GM21367 (cell line): Measurements from ENCODE around the gene TCTN3.
"Not testable (repeated sequence)": the region's sequence is repeated elsewhere in the genome, so short reads cannot be mapped to it uniquely, and the experiment has no call there.

Source experiments
- ATAC-seq: cut with Tn5 transposase; IDR thresholded peaks from one replicate; pipeline ENCODE4 v1.9.1; 2021; ENCODE audit not compliant: unreplicated experiment

Gene TCTN3

DNA sequence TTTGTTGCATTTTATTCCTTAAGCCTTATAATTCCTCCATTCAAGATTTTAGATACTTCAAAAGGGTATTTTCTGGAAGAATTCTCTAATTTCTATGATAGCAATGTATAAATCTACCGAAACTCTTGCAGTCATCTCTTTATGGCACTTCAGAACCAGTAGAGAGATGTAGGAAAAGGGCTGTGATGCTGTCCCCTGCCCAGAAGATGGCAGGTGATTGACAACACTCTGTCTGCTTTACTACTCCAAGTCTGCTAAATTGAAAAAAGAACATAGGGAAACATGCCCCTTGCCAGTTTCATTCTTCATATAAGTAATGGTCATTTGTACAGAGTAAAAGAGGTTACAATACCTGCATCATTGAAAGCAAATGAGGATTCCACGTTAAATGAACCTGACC lies 5.1 kb downstream of the TCTN3 start:
- no peak for ATAC-seq

DNA sequence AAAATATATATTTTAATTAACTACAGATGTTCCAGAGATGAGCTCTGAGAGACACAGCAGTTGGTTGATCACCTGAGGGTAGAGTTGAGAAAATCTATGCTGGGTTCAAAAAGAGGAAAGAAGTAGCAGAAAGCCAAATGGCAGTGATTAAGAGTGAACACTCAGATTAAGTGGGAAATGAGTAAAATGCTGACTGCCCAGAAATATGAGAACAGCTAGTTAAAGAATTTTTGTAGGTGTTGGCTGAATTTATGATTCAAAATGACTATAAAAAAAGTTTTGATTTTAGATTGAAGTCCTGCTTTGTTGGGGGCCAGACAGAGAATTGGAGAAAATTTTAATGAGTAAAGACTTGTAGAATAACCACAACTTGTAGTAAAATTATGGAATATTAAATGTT lies 9.8 kb downstream of the TCTN3 start:
- no peak for ATAC-seq

DNA sequence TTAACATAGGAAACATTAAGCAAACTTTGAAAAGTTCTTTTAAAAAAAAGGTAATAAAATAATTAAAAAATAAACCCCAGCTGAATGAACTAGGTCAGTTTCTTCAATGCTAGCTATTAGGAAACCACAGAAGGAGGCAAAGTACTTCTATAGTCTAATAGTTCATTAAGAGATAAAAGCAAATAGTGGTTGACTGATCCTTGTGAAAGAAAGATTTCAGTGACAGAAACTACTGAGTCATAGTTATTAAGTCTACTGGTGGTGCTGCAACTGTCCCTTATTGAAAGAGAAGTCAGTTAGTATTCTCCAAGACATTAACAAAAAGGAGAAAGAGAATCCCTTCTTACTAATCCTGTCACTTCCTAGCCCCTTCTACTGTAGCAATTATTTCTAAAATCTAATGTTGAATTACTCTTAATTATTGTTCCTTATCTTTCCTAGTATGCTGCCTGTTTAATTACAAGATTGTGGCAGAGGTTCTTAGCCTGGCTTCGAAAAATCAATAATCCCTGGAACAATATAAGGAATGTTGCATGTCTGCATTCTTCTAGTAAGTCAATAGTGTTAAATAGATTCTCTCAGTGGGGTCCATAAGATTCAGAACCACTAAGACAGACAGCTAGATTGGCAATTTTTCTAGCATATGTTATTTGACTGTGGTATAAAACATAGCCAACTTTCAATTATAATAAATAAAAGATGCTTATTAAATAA lies 18.2 kb downstream of the TCTN3 start:
- ATAC-seq: no peak

DNA sequence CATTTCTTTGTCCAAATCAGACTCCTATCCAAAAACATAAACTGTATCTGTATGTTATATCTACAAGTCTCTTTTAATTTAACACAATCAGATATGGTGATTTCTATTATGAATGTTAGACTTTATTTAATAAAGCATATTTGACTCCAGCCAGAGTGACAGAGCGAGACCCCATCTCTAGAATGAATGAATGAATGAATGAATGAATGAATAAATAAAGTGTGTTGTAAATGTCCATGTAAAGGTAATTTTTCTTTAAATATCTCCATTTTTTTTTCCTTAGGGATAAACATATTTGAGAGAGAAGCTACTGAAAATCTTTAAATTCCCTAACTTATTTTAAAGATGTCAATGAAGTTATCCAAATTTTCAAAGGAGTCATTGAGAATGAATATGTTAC lies 19.1 kb downstream of the TCTN3 start:
- no peak for ATAC-seq

DNA sequence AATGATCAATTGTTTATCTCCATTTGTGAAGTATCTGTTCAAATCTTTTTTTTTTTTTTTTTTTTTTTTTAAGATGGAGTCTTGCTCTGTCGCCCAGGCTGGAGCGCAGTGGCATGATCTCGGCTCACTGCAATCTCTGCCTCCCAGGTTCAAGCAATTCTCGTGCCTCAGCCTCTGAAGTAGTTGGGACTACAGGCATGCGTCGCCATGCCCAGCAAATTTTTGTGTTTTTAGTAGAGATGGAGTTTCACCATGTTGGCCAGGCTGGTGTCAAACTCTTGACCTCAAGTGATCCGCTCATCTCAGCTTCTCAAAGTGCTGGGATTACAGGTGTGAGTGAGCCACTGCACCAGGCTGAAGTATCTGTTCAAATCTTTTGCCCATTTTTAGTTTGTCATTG lies 21.1 kb downstream of the TCTN3 start:
- not testable (repeated sequence) for ATAC-seq

DNA sequence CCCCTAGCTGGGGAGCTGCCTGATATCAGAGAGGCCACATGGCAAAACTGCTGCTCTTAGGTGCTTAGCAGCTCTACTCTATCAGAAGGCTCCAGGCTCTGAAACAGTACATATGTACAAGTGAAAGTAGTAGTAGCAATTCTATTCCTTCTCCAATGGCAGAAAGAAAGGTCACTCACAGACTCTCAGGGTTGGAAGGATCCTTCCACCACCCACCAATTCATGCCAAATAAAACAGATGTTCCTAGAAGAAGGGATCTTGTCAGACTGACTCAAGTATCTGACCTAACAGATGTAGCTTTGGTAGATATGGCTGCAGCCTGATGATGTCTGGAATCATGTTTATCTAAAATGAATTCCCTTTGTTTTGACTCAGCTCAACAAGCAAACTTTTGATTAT lies 29.2 kb downstream of the TCTN3 start:
- no peak for ATAC-seq

DNA sequence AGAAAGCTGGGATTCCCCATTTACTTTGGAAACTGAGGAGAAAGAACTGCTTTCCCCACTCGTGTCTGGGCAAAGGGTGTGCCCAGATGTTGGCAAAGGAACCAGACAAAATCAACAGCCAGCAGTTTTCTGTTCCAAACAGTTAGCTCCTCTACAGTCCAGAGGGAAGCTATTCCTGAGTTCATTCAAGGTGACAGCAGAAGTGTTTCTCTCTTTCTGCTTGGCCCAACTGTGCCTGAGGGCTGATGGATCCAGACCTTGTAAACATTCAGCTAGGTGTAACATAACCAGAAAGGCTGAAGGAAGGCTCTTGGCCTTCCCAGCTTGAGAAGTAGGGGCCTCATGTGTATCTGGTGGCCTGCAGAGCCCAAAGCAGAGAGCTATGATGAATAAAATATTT lies 30.2 kb downstream of the TCTN3 start:
- ATAC-seq: no peak

DNA sequence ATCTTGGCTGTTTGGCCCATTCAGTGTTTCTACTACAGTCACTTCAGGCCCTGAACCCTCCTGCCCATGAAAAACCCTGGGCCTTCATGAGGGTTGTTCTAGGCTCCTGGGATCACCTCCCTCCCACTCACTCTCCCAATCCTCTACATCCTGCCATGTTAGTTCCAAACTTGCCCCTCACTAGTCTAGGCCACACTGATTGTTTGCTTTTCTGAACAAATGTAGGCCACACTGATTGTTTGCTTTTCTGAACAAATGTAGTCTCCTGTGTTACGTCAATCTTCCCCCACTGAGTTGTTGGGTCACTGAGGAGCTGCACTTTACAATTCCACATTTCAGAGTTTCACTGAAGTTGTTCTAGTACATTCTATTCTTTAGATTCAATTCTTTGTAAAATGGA lies 31.9 kb downstream of the TCTN3 start:
- no peak for ATAC-seq

DNA sequence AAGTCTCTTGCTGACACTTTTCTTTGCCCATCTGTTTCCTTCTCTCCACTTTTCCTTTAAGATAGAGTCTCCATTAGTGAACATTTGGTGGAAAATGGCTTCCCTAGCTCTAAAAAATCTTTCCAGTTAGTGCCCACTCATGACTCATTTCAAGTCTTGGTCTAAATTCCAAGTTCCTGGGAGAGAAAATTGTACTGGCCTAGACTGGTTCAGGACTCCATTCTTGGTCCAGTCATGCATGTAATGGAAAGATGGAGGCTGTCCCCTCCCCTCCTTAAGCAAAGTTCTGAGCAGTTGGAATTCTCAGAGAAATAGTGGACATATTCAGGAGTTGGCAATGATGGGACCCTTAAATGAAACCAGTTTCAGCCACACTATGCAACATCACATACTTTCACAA lies 33.4 kb downstream of the TCTN3 start:
- no peak for ATAC-seq

DNA sequence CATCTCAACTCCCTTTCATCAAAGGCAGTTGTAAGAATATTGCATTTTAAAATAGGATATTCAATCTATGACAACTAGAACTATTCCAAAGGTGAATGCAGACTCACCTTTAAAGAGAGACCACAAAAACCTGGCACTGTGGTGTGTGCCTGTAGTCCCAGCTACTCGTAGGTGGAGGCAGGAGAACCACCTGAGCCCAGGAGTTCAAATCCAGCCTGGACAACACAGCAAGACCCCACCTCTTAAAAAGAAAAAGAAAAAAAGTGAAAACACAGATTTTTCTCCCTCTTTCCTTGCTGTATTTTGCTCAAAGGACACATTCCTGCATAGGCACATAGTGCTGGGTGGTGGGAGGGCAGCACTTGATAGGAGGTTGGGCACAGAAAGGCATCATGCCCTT lies 36.5 kb downstream of the TCTN3 start:
- ATAC-seq: no peak

DNA sequence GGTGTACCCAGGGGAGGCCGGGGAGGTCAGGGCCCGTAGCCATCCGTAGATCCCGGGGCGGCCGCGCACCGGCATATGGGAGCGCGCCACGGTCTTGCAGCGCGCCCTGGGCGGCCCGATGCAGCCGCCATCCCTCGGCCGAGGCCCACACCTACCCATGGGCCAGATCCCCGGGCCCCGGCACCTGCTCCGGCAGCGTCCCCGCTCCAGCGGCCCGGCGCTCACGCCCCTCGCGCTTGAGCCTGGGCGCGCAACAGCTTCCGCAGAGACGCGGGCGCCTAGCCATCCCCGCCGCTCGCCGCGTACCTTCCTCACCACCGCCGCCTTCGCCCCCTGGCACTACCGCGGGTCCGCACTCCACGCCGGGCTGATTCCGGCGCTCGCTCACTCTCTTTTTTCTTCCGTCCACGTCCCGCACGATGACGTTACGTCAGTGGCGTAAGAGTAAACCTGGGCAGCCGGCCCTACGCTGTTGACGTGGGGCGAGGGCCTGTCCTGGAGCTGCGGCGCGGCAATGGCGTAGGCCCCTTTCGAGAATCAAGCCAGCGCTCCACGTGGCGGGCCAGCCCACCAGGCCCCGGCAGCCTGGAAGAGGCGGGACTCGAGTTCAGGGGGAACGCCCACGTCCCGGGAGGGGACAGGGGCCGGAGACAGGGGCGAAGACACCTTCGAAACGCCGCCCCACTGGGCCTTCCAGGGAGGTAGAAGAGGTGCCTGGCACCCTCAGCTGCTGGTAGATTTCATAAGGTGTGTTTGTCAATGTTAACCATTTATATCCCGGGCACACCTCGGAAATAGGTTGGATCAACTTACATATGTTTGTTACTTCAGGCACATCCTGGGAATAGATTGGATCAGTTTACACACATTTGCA lies 37.2 kb downstream of the TCTN3 start, which contains the start of gene ALDH18A1:
TSS of gene ALDH18A1 (minus strand) at position 421 of the 874 bp plus-strand sequence. CDS start 3,334 bp downstream, outside the sequence.
- peak; percentile 79 for ATAC-seq

DNA sequence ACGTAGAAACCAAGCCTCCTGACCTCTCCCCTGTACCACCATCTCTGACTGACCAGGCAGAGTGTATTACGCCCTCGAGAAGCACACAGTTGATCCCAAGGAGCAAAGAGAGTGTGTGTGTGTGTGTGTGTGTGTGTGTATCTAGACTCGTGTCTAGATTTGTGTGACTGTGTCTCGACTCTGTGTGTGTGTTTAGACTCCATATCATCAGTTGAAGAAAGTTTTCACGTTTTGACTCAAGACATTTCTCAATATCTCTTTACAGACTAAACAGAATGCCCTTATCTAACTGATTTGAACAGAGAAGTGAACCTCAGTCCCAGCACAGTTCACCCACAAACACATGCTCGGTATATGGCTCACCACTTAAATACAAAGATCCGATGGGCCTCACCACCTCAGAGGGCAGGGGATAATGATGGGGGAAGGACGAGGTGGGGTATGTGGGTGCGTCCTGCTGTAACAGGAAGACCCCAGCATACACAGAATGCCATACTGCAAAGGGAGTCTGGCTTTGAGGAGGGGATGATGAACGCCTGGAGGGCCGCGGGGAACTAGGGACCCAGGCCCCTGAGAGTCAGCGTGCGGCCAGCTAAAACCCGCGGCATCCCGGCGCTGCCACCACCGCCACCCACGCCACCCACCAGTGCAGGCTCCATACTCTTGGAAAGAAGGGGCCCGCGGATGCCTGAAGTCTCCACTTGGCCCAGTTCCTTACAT lies 38.0 kb downstream of the TCTN3 start:
- ATAC-seq: peak; percentile 2

DNA sequence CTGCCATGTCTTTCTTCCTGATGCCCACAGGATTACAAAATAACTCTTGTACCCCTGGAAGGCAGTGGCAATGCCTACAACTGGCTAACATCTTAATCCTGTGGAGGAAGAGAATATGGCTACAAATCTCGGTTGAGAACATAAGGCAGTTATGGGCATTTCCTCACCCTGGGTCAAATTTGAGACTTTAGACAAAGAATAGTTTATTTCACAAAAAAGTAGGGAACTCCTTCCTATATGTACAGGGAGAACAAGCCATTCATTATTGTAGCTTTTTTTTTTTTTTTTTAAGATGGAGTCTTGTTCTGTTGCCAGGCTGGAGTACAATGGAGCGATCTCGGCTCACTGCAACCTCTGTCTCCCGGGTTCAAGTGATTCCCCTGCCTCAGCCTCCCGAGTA lies 39.8 kb downstream of the TCTN3 start:
- no peak for ATAC-seq

DNA sequence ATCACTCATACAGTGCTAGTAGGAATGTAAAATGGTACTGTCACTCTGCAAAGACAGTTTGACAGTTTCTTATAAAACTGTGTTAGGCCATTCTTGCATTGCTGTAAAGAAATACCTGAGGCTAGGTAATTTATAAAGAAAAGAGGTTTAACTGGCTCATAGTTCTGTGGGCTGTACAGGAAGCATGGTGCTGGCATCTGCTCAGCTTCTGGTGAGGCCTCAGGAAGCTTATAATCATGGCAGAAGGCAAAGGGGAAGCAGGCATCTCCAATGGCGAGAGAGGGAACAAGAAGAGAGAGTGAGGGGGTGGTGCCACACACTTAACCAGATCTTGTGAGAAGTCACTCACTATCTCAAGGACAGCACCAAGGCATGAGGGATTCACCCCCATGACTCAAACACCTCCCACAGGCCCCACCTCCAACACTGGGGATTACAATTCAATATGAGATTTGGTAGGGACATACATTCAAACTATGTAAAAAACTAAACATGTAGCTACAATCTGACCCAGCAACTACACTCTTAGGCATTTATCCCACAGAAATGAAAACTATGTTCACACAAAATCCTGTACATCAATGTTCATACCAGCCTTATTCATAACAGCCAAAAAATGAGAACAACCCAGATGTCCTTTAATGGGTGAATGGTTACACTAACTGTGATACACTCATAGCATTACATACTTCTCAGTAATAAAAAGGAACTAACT lies 42.2 kb downstream of the TCTN3 start:
- no peak for ATAC-seq

DNA sequence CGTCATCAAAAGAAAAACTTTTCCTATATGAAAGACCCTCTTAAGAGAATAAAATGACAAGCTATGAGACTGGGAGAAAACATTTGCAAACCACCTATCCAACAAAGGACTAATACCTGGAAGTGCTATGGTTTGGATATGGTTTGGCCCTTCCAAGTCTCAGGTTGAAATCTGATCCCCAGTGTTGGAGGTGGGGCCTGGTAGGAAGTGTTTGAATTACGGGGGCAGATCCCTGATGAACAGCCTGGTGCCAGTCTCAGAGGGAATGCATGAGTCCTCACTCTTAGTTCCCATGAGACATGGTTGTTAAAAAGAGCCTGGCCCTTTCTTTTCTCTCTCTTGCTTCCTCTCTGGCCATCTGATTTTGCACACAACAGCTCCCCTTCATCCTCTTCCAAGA lies 43.5 kb downstream of the TCTN3 start:
- no peak for ATAC-seq

DNA sequence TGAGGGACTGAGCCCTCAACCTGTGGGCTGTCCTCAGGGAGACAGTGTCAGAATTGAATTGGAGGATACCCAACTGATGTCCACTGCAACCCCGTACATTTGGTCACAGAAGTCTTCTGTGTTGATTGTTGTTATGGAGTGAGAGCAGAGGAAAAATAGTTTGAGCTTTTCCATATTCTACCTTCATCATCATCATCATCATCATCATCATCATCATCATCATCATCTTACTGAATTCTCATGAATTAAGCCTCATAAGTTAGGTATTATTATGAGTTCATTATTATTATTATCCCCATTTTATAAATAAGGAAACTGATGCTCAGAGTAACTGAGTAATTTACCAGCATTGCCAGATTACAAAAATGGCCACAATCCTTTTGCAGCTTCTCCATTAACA lies 45.6 kb downstream of the TCTN3 start:
- ATAC-seq: no peak

DNA sequence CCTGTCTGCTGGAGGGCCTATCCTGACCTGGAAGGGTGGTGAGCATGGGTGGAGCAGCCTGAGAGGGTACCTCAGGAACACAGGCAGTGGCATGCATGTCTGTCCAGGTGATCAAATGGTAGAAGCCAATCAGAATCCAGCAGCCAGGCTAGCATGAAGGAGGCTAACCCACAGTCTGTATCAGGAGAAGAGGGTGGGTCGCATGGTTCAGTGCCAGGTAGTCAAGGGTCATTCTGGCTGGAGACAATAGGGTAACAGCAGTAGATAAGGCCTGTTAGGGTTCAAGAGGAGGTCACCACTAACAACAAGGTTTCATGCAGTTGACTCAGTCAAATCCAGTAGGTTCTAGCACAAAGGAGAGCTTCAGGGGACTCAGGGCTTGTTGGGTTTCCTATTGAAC lies 47.6 kb downstream of the TCTN3 start:
- no peak for ATAC-seq

DNA sequence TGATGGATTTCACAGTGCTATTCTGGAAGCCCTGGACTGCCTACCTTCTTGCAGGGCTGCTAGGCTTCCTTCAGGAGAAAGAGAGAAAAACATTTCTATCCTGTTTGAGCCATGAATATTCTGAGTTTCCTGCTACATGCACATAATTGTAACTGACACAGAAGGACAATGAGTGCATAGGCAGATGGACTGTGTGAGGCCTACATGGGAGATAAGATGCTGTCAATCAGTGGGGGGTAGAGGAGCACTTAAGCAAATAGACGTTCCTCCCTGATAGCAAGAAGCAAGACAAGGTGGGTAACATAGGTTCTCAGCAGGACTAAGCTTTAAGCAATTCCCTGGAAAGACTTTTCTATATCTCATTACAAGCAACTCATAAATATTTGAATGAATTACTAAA lies 48.8 kb downstream of the TCTN3 start:
- no peak for ATAC-seq

DNA sequence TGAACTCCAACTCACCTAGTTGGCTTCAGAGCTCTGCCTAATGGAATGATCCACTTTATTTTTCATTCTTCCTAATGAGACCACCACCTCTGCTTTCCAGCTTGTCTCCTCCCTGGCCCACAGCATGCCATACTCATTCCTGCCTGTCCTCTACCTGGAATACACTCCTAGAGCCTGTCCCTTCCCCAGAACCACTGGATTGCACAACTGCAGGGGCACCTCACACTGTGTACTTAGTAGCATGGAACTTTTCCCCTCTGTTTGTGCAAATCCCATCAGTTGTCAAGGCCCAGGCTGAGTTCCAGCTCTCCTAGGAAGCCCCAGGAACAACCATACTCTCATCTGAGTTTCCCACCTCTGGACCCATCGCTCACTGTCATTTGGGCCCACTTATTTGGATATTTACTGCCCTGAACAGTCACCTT lies 52.8 kb downstream of the TCTN3 start:
- ATAC-seq: no peak

DNA sequence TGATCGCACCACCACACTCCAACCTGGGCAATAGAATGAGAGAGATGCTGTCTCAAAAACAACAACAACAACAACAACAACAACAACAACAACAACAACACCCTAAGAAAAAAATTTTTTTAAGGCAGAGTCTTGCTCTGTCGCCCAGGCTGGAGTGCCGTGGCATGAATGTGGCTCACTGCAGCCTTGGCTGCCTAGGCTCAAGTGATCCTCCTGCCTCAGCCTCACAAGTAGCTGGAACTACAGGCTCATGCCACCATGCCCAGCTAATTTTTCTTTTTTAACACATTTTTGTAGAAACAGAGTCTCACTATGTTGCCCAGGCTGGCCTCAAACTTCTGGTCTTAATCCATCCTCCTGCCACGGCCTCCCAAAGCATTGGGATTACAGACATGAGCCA lies 55.8 kb downstream of the TCTN3 start:
- ATAC-seq: no peak

DNA sequence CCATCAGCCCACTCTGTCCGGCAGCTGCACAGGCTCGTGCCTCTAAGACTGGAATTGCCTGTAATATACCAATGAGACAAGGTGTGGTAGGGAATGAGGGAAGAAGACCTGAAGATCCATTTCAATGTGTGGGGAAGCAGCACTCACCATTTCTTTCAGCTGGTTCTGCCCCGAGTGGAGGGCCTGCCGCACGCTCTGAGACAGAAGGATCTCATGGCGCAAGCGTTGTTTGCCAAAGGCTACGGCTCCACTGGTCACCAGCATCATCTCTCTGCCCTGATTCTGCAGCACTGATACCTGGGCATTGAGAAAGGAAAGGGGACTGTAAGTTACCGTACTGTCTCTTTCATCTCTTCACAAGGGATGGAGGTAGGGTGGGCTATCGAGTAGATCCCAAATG lies 56.6 kb downstream of the TCTN3 start:
- no peak for ATAC-seq
